ENCODE measurements around the gene POLR1A. TPM values are rescaled to one million over a fixed set of nuclear protein-coding genes. Genes with fewer than 3 reads are reported as not detected.

POLR1A gene
- polyA plus RNA-seq, 4 donors, result 1.4 to 12.6 (median 5.4) TPM

DNA sequence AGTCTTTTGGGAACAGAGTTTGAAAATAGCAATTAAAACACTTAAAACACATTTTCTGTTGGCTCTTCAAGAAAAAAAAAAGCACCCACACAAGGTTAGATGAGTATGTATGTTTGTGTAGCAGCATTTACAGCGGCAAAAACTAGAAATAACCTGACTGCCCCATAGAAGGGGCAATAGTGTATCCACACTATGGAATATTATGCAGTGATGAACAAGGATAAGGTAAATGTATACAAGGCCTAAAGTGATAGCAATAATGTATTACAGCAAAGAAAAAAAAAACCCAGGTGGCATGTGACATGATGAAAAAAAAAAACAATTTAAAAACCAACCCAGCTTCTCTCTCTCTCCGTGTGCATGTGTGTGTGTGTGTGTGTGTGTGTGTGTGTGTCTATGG is 34.8 kb downstream of the POLR1A start:
- no peak for FAIRE-seq
- WGBS, 3 donors, result 88 to 100% (median 93%) methylated on average over 1 to 2 of the region's 2 CpGs

DNA sequence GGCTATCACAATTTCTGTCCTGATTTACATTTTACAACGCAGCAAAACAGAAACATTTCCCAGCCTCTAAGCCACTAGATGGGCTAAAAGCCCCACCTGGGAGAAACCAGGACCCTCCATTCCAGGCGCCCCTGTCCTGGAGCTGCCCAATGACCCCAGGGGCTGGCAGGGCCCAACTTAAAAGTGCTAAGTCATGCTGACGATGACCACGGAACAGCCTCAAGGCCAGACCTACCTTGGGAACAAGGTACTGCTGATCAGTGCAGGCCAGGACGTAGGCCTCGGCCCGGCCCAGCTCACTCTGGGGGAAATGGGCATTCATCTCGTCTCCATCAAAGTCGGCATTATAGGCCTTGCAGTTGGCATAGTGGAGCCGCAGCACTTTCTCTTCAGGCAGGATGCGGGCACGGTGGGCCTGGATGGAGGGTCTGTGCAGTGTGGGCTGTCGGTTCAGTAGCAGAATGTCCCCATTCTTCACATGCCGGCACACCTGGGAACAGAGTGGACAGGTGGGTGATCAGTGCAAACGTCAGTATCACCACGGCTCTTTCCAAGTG is 35.8 kb downstream of the POLR1A start:
- DNase-seq (no peak), FAIRE-seq (no peak)
- no peak overlapping the region for H3K4me3 ChIP-seq (ENCODE audit: low read depth in 1 of 3, low read length in 3 of 3)
- no peaks in the 10 kb centered on the region for H3K4me1 ChIP-seq (ENCODE audit: control insufficient read depth in 3 of 3, insufficient read depth in 2 of 3, low read depth in 1 of 3, low read length in 2 of 3)
- H3K27ac ChIP-seq (ENCODE audit: low read depth in 1 of 3, low read length in 2 of 3), result no peak overlapping the region
- H3K27me3 ChIP-seq (ENCODE audit: control insufficient read depth in 3 of 3, insufficient read depth in 3 of 3, low read length in 3 of 3), result no peaks in the 10 kb centered on the region
- peaks cover 0 to 3% of the 10 kb centered on the region in 2 donors for H3K9me3 ChIP-seq (ENCODE audit: control insufficient read depth in 2 of 2, insufficient read depth in 1 of 2, low read depth in 1 of 2, low read length in 1 of 2)
- WGBS, 3 donors, result 96 to 97% (median 96%) methylated on average over 16 of the region's 16 CpGs
- peaks cover 11 to 64% (median 16%) of the 10 kb centered on the region in 3 donors for H3K36me3 ChIP-seq (ENCODE audit: control insufficient read depth in 3 of 3, insufficient read depth in 2 of 3, low read depth in 1 of 3, low read length in 3 of 3)

More for the DNA sequence above, 34.8 kb downstream of the POLR1A start:
- no peaks in the 10 kb centered on the region for H3K27me3 ChIP-seq (ENCODE audit: control insufficient read depth in 3 of 3, insufficient read depth in 3 of 3, low read length in 3 of 3)
- H3K9me3 ChIP-seq (ENCODE audit: control insufficient read depth in 2 of 2, insufficient read depth in 1 of 2, low read depth in 1 of 2, low read length in 1 of 2), result peaks cover 0 to 3% of the 10 kb centered on the region in 2 donors
- DNase-seq, result no peak
- no peak overlapping the region for H3K27ac ChIP-seq (ENCODE audit: low read depth in 1 of 3, low read length in 2 of 3)
- no peak overlapping the region for H3K4me3 ChIP-seq (ENCODE audit: low read depth in 1 of 3, low read length in 3 of 3)
- peaks cover 11 to 62% (median 13%) of the 10 kb centered on the region in 3 donors for H3K36me3 ChIP-seq (ENCODE audit: control insufficient read depth in 3 of 3, insufficient read depth in 2 of 3, low read depth in 1 of 3, low read length in 3 of 3)
- no peaks in the 10 kb centered on the region for H3K4me1 ChIP-seq (ENCODE audit: control insufficient read depth in 3 of 3, insufficient read depth in 2 of 3, low read depth in 1 of 3, low read length in 2 of 3)

DNA sequence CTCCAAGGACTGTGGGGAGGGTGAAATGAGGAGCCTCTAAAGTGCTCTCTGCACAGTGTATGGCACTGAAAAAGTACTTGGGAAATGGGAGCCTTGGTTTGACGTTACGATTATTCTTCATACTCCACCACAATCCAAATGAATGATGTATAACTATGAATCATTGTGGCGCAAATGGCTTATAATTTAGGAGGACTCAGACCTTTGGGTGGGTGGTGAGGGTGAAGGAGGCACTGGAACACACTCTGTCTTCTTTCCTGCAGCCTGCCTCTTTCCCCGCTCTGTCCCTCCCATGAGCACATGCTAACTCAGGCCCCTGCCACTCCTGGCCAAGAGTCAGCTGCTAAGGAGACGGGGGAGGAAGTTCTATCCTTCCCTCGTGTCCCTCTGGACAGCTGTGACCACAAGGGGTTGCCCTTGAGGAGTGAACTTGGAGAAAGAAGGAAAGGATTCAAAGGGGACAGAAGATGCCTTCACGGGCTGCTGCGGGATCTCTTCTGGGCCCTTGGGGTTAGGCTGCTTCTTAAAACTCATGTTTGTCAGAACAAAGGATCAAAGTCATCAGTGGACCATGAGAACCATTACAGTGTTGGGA is 36.5 kb downstream of the POLR1A start:
- DNase-seq, result no peak
- WGBS, 3 donors, result 72 to 84% (median 83%) methylated on average over 8 of the region's 8 CpGs
- Histone ChIP-seq H3K9me3 (ENCODE audit: control insufficient read depth in 2 of 2, insufficient read depth in 1 of 2, low read depth in 1 of 2, low read length in 1 of 2) (peaks cover 0 to 3% of the 10 kb centered on the region in 2 donors), H3K36me3 (ENCODE audit: control insufficient read depth in 3 of 3, insufficient read depth in 2 of 3, low read depth in 1 of 3, low read length in 3 of 3) (peaks cover 7 to 61% (median 18%) of the 10 kb centered on the region in 3 donors), H3K27me3 (ENCODE audit: control insufficient read depth in 3 of 3, insufficient read depth in 3 of 3, low read length in 3 of 3) (no peaks in the 10 kb centered on the region), H3K4me3 (ENCODE audit: low read depth in 1 of 3, low read length in 3 of 3) (no peak overlapping the region), H3K27ac (ENCODE audit: low read depth in 1 of 3, low read length in 2 of 3) (no peak overlapping the region), H3K4me1 (ENCODE audit: control insufficient read depth in 3 of 3, insufficient read depth in 2 of 3, low read depth in 1 of 3, low read length in 2 of 3) (no peaks in the 10 kb centered on the region)
- no peak for FAIRE-seq

DNA sequence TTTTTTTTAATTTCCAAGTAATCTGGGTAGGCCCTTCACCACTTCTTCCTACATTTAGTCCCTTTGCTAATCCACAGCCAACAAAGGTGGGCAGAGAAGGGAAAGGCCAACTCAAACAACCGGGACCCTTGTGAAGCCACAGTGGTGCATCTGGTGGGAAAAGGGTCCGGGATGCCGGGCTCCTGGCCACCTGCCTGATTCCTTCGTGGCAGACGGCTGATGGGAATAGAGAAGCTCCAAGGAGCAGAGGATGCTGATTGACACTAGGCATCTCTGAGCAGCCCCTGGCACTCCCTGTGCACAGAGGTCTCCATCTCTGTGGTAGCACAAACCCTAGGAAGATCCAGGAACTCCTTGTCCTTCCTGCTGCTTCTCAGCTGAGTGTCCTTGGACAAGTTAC is 37.0 kb downstream of the POLR1A start:
- 97% methylated on average over 5 of the region's 5 CpGs for WGBS, 3 donors
- Histone ChIP-seq H3K36me3 (ENCODE audit: control insufficient read depth in 3 of 3, insufficient read depth in 2 of 3, low read depth in 1 of 3, low read length in 3 of 3) (peaks cover 3 to 57% (median 21%) of the 10 kb centered on the region in 3 donors), H3K4me3 (ENCODE audit: low read depth in 1 of 3, low read length in 3 of 3) (no peak overlapping the region), H3K27ac (ENCODE audit: low read depth in 1 of 3, low read length in 2 of 3) (no peak overlapping the region), H3K9me3 (ENCODE audit: control insufficient read depth in 2 of 2, insufficient read depth in 1 of 2, low read depth in 1 of 2, low read length in 1 of 2) (peaks cover 0 to 3% of the 10 kb centered on the region in 2 donors), H3K4me1 (ENCODE audit: control insufficient read depth in 3 of 3, insufficient read depth in 2 of 3, low read depth in 1 of 3, low read length in 2 of 3) (no peaks in the 10 kb centered on the region), H3K27me3 (ENCODE audit: control insufficient read depth in 3 of 3, insufficient read depth in 3 of 3, low read length in 3 of 3) (no peaks in the 10 kb centered on the region)
- DNase-seq, result no peak
- no peak for FAIRE-seq

DNA sequence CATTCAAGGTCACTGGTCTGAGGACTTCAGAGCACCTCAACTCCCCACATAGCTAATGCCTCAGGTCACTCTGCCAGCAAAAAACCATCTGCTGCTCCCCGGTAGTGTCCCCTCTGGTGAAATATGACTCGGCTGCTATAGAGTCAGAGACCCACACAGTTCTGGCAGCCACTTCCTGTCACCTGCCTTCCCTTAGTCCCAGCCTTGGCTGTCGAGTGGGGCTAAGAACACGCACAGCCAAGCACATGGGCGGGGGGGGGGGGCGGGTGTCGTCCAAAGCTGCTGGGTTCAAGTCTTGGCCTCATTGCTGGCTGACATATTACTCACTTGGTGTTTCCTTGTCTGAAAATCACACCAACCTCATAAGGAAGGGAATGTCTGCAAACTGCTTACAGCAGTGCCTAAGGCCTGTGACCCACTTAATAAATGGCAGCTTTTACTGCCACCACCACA is 37.5 kb downstream of the POLR1A start:
- H3K4me1 ChIP-seq (ENCODE audit: control insufficient read depth in 3 of 3, insufficient read depth in 2 of 3, low read depth in 1 of 3, low read length in 2 of 3), result no peaks in the 10 kb centered on the region
- peaks cover 0 to 3% of the 10 kb centered on the region in 2 donors for H3K9me3 ChIP-seq (ENCODE audit: control insufficient read depth in 2 of 2, insufficient read depth in 1 of 2, low read depth in 1 of 2, low read length in 1 of 2)
- FAIRE-seq, result no peak
- no peak overlapping the region for H3K27ac ChIP-seq (ENCODE audit: low read depth in 1 of 3, low read length in 2 of 3)
- peak in 1 of 2 donors; percentile 40 for DNase-seq
- H3K4me3 ChIP-seq (ENCODE audit: low read depth in 1 of 3, low read length in 3 of 3), result no peak overlapping the region
- H3K36me3 ChIP-seq (ENCODE audit: control insufficient read depth in 3 of 3, insufficient read depth in 2 of 3, low read depth in 1 of 3, low read length in 3 of 3), result peaks cover 2 to 52% (median 23%) of the 10 kb centered on the region in 3 donors
- no peaks in the 10 kb centered on the region for H3K27me3 ChIP-seq (ENCODE audit: control insufficient read depth in 3 of 3, insufficient read depth in 3 of 3, low read length in 3 of 3)
- WGBS, 3 donors, result 51 to 87% (median 62%) methylated on average over 6 to 7 of the region's 7 CpGs

DNA sequence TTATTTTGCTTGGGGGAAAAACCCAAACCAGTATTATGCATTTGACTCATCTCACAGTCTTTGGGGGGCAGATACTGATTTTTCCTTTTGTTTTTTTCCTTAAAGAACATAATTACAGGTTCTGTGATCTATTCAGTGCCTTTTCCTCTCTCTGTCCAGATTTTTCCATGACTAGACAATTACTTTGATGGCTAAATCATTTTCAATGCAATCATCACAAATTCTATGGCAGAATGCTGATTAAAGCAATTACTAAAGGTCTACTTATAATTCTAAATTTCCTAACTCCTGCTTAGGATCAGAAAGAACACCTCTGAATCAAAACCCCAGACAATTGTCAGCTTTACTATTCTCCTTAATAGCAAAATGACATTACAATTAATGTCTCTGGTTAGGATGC is 38.8 kb downstream of the POLR1A start:
- Histone ChIP-seq H3K36me3 (ENCODE audit: control insufficient read depth in 3 of 3, insufficient read depth in 2 of 3, low read depth in 1 of 3, low read length in 3 of 3) (peaks cover 2 to 42% (median 23%) of the 10 kb centered on the region in 3 donors), H3K4me3 (ENCODE audit: low read depth in 1 of 3, low read length in 3 of 3) (no peak overlapping the region)
- FAIRE-seq, result no peak

DNA sequence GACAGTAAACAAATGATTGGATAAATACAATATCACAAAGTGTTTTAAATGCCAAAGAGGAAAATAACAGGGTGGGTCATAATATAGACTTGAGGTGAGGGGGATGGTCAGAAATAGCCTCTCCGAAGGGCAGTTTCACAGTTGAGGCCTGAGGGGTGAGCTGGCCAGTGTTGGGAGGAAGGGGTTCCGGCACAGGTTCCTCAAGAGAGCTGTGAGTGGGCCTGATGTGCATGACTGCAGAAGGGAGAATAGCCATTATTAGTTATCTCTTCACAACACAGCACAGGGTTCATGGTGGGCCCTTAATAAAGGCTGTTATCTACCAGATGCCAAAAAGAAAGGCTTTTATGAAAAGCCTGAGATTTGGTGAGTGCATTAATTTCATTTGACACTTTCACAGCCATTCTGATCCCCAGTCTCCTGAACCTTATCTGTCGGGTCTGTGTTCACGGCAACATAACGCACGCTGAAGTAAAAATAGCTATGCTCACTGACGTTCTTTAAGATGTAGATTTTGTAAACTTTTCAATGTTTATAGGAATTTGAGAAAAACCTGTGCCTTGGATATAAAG is 39.6 kb downstream of the POLR1A start:
- WGBS, 3 donors, result 90 to 97% (median 96%) methylated on average over 7 of the region's 7 CpGs
- FAIRE-seq (no peak), DNase-seq (no peak)
- H3K36me3 ChIP-seq (ENCODE audit: control insufficient read depth in 3 of 3, insufficient read depth in 2 of 3, low read depth in 1 of 3, low read length in 3 of 3), result peaks cover 2 to 40% (median 23%) of the 10 kb centered on the region in 3 donors
- H3K27me3 ChIP-seq (ENCODE audit: control insufficient read depth in 3 of 3, insufficient read depth in 3 of 3, low read length in 3 of 3), result no peaks in the 10 kb centered on the region
- no peak overlapping the region for H3K4me3 ChIP-seq (ENCODE audit: low read depth in 1 of 3, low read length in 3 of 3)
- H3K27ac ChIP-seq (ENCODE audit: low read depth in 1 of 3, low read length in 2 of 3), result no peak overlapping the region
- peaks cover 0 to 4% (median 0%) of the 10 kb centered on the region in 3 donors for H3K4me1 ChIP-seq (ENCODE audit: control insufficient read depth in 3 of 3, insufficient read depth in 2 of 3, low read depth in 1 of 3, low read length in 2 of 3)
- peaks cover 0 to 2% of the 10 kb centered on the region in 2 donors for H3K9me3 ChIP-seq (ENCODE audit: control insufficient read depth in 2 of 2, insufficient read depth in 1 of 2, low read depth in 1 of 2, low read length in 1 of 2)

More for the DNA sequence above, 38.8 kb downstream of the POLR1A start:
- Histone ChIP-seq H3K27ac (ENCODE audit: low read depth in 1 of 3, low read length in 2 of 3) (no peak overlapping the region), H3K9me3 (ENCODE audit: control insufficient read depth in 2 of 2, insufficient read depth in 1 of 2, low read depth in 1 of 2, low read length in 1 of 2) (peaks cover 0 to 3% of the 10 kb centered on the region in 2 donors), H3K27me3 (ENCODE audit: control insufficient read depth in 3 of 3, insufficient read depth in 3 of 3, low read length in 3 of 3) (no peaks in the 10 kb centered on the region), H3K4me1 (ENCODE audit: control insufficient read depth in 3 of 3, insufficient read depth in 2 of 3, low read depth in 1 of 3, low read length in 2 of 3) (peaks cover 0 to under 1% (median 0%) of the 10 kb centered on the region in 3 donors)
- DNase-seq, result no peak

DNA sequence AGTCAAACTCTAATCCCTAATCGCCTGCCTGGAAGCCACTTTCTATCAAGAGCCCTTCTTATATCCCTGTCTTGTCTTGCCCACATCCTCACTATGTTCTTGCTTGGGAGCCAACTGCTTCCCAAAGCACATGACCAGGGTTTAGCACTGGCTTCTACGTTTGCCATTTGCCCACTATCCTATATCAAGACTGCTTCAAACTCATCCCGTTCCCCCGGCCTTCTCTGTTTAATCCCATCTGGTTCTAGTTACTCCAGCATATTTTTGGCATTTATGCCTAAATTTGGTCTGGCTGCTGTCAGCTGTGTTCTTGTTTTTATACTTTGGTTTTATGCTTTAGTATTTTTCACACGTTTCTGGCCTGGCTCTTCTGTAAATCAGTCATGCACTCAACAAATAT is 40.2 kb downstream of the POLR1A start:
- no peak for FAIRE-seq
- H3K9me3 ChIP-seq (ENCODE audit: control insufficient read depth in 2 of 2, insufficient read depth in 1 of 2, low read depth in 1 of 2, low read length in 1 of 2), result no peaks in the 10 kb centered on the region
- peaks cover 0 to 4% (median 0%) of the 10 kb centered on the region in 3 donors for H3K4me1 ChIP-seq (ENCODE audit: control insufficient read depth in 3 of 3, insufficient read depth in 2 of 3, low read depth in 1 of 3, low read length in 2 of 3)
- no peak for DNase-seq
- no peaks in the 10 kb centered on the region for H3K27me3 ChIP-seq (ENCODE audit: control insufficient read depth in 3 of 3, insufficient read depth in 3 of 3, low read length in 3 of 3)
- 68 to 85% (median 69%) methylated on average over 5 of the region's 5 CpGs for WGBS, 3 donors
- peaks cover 2 to 40% (median 23%) of the 10 kb centered on the region in 3 donors for H3K36me3 ChIP-seq (ENCODE audit: control insufficient read depth in 3 of 3, insufficient read depth in 2 of 3, low read depth in 1 of 3, low read length in 3 of 3)
- no peak overlapping the region for H3K4me3 ChIP-seq (ENCODE audit: low read depth in 1 of 3, low read length in 3 of 3)
- no peak overlapping the region for H3K27ac ChIP-seq (ENCODE audit: low read depth in 1 of 3, low read length in 2 of 3)

Measured in small intestine (tissue), 7 donors.